Loucy (cell line): Measurements from ENCODE around the gene ZNF70.

ENCODE experiments used
- CTCF ChIP-seq: fragments of 200-600 bp; sonication (generic); conservative IDR thresholded peaks from 2 replicates; pipeline ENCODE4 v1.5.1; 2014; ENCODE audit warnings: mild to moderate bottlenecking, antibody characterized with exemption, low read length
- EZH2phosphoT487 ChIP-seq: fragments of 200-600 bp; IDR thresholded peaks from 2 replicates; pipeline ENCODE4 v1.6.1; 2018; ENCODE audit warnings: antibody characterized with exemption, mild to moderate bottlenecking, moderate library complexity, borderline replicate concordance

- TF ChIP-seq CTCF (no peak), EZH2phosphoT487 (no peak)
Observed at GRCh38 chr22:23772649-23773473, 21.9 kb upstream of the ZNF70 start, which contains the start of gene MMP11.
